ENCODE data around the gene DNAH8.

DNA sequence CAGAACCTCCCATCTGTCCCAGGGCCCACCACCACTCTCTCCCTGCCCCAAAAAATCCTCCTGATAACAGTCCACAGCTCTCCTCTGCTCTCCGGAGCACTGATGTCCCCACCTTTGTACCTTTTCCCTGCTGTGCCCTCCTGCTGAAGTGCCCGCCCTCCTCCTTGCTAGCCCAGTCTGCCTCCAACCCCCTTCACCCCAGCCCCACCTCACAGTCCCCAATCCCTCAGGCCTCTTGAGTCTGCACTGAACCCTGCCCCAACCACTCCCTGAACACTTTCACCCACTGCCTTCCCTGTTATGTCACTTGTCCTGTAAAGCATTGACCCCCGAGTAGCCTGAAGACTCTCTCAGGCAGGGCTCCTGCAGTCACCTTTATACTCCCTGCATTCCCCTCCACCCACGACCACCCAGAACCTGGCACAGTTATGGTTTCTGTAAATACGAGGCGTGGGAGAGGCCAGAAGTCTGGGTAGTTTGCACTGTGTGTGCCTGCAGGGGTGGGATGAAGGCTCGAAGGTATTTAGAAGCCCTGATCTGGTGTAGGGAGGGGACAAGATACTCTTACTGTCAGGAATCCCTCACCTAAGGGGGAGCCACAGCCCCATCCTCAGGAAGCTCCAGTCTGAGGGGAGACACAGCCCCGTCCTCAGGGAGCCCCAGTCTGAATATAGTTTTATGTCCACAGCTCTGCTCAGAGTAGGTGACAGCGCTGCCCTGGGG lies 338.9 kb downstream of the DNAH8 start:
- TF ChIP-seq EZH2phosphoT487 (IDR thresholded peaks at IDR 0.05; ENCODE audit: low read depth, severe bottlenecking, unreplicated experiment) (no peak), EZH2 (IDR thresholded peaks at IDR 0.05; ENCODE audit: borderline replicate concordance) (no peak)
- TF ChIP-seq, protein P1, sequence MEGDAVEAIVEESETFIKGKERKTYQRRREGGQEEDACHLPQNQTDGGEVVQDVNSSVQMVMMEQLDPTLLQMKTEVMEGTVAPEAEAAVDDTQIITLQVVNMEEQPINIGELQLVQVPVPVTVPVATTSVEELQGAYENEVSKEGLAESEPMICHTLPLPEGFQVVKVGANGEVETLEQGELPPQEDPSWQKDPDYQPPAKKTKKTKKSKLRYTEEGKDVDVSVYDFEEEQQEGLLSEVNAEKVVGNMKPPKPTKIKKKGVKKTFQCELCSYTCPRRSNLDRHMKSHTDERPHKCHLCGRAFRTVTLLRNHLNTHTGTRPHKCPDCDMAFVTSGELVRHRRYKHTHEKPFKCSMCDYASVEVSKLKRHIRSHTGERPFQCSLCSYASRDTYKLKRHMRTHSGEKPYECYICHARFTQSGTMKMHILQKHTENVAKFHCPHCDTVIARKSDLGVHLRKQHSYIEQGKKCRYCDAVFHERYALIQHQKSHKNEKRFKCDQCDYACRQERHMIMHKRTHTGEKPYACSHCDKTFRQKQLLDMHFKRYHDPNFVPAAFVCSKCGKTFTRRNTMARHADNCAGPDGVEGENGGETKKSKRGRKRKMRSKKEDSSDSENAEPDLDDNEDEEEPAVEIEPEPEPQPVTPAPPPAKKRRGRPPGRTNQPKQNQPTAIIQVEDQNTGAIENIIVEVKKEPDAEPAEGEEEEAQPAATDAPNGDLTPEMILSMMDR (IDR thresholded peaks at IDR 0.05; ENCODE audit: poor library complexity), result no peak
